GM18507 (cell line): ENCODE results near the gene POLR1E.

Experiments used
- DNase-seq: peaks from one replicate; pipeline ENCODE4 v3.0.0; 2011; ENCODE audit warnings: low read depth; ENCODE audit not compliant: insufficient read length; ENCODE audit errors: extremely low spot score
- FAIRE-seq: peaks from 2 replicates; lab custom pipeline; 2011; peaks lifted over from hg19 to GRCh38; lab: Jason Lieb, UNC

The POLR1E gene

GRCh38 chr9:37523916-37524315 is 38.2 kb downstream of the POLR1E start:
- no peak for DNase-seq
- FAIRE-seq, result no peak

GRCh38 chr9:37528652-37529471 is 43.1 kb downstream of the POLR1E start:
- FAIRE-seq (peak; percentile 87), DNase-seq (peak; percentile 50)

- peak; percentile 90 for FAIRE-seq
- peak; percentile 40 for DNase-seq
These were observed 46.0 kb downstream of the POLR1E start for GRCh38 chr9:37531699-37532098.

- DNase-seq (no peak), FAIRE-seq (no peak)
These were observed 48.7 kb downstream of the POLR1E start for GRCh38 chr9:37534412-37534811.

- DNase-seq (no peak), FAIRE-seq (no peak)
These were observed 49.2 kb downstream of the POLR1E start for GRCh38 chr9:37534901-37535300.

DNA sequence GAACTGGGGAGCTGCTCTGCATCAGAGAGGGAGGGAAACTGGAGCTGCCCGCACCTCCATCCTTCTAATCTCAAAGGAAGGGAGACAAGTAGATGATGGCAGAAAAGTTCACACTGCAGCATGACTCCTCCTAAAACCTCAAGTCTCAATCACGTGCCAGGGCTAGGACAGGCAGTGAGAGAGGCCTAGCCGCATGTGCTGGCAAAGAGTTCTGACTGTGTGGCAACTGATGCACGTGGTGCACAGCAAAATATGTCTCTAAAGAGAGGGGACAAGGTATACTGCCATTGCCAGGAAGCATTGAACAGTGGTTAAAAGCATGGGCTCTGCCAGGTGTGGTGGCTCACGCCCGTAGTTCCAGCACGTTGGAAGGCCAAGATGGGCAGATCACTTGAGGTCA is 52.4 kb downstream of the POLR1E start:
- FAIRE-seq (no peak), DNase-seq (no peak)

DNA sequence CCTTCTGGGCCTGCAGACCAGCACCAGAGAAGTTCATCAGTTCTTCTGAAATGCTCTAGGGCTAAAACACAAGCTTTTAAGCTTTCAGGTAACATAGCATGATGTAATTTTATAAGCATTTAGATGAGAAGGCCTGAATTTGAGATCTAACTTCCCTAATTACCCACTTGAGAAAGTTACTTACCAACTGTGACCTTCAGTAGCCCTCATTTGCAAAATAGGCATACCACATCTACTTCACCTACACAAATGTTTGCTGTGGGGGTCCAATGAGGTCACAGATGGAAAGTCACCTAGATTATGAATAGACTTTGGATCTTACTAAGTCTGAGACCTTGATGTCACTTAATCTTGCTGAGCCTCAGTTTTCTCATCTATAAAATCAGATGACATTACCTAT is 53.9 kb downstream of the POLR1E start:
- DNase-seq (no peak), FAIRE-seq (no peak)

DNA sequence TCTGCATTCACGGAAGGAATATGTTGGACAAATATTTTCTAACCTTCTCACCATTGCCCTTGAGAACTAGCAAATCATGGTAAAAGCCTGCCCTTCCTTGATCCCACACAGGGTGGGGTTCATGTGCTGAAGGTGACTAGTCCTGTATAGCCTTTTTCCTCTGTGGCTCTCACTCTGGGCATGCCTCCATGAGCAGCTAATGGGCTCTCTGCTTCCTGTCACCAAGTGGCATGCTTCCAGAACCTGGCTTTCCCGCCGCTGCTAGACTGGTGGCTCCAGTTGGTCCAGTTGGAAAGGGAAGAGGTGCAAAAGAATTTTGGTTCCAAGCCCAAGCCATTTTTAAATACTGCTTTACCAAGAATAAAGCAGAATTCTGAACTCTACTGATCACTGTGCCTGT is 54.9 kb downstream of the POLR1E start:
- FAIRE-seq (no peak), DNase-seq (no peak)

DNA sequence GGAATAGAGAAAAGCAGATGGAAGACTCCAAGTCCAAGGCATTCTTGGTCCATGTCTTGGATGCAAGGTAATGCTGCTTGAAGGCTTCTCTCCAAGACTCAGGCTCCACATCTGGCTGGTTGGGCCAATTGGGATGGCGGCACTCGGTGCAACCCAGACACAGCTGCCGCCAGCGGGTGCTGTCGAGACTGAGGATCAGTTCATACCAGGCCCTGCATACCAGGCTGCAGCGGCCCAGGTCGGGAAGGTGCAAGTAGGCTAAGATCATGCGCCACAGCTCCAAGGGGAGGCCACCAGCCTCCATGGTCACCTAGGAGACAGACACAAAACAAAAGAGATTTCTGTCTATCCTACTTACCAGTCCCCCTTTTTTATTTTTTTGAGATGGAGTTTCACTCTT is 55.7 kb downstream of the POLR1E start:
- FAIRE-seq, result no peak
- no peak for DNase-seq

GRCh38 chr9:37542488-37542887 is 56.7 kb downstream of the POLR1E start:
- DNase-seq (no peak), FAIRE-seq (no peak)

DNA sequence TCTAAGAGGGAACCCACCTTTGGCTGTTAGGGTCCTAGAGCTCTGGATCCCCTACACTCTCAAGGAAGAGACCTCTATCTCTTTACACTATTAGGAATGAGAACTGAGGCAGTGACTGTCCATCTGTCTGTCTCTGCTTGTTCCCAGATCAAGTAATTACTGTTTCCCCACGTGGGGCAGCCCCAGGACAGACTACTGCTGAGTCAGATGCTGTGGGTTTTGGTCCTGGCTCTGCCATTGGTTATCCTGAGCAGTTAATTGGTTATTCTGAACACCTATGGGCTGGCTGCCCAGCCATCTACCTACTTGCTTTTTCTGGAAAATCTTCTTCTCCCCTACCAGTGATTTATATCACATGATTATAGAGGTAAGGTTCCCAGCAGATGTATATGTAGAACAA is 57.1 kb downstream of the POLR1E start:
- no peak for DNase-seq
- no peak for FAIRE-seq

- DNase-seq, result no peak
- no peak for FAIRE-seq
These were observed 57.7 kb downstream of the POLR1E start for GRCh38 chr9:37543468-37543867.

DNA sequence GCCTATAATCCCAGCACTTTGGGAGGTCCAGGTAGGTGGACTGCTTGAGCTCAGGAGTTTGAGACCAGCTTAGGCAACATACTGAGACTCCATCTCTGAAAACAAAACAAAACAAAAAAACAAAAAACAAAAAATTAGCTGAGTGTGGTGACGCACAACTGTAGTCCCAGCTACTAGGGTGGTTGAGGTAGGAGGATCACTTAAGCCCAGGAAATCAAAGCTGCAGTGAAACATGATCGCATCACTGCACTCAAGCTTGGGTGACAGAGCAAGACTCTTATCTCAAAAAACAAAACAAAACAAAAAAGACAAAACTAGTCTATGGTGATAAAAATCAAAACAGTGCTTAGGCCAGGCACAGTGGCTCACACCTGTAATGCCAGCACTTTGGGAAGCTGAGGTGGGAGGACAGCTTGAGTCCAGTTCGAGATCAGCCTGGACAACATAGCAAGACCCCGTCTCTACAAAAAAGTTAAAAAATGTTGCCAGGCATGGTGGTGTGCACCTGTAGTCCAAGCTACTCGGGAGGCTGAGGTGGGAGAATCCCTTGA is 61.7 kb downstream of the POLR1E start:
- DNase-seq (no peak), FAIRE-seq (no peak)

DNA sequence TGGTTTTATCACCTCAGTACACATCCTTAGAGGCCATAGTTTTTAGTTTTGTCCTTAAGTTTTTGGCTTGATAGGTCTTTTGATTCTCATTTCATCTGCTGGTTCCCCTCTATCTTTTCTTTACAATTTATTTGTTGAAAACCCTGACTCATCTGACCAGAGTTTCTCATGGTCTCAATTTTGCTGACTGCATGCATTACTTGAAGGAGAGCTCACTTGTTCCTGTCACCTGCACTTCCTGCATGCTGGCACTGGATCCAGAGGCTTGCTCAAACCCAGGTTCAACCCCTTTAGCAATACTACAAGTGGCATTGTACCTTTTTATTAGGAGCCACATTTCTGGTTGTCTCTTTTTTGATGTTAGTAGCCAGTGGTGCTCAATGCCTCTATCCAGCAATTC is 63.8 kb downstream of the POLR1E start:
- FAIRE-seq, result no peak
- DNase-seq, result no peak

GRCh38 chr9:37550781-37551180 is 65.0 kb downstream of the POLR1E start:
- no peak for FAIRE-seq
- DNase-seq, result no peak

DNA sequence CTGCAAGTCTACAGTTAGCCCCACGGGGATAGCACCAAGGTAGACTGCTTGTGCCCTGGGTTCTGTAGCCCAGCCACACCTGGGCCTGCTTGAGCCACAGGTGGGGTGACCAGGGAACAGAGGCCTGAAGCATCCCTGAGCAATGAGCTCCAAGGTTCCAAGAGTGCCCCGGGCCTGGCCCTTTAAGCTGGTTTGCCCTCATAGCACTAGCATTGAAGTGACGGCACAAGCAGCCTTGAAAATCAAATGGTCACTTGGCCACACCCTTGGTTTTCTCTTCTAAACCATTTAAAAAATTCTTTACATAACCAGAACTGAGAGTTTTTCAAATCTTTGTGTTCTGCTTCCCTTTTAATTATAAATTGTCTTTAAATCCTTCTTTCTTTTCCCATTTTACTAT is 65.7 kb downstream of the POLR1E start:
- DNase-seq (no peak), FAIRE-seq (no peak)

DNA sequence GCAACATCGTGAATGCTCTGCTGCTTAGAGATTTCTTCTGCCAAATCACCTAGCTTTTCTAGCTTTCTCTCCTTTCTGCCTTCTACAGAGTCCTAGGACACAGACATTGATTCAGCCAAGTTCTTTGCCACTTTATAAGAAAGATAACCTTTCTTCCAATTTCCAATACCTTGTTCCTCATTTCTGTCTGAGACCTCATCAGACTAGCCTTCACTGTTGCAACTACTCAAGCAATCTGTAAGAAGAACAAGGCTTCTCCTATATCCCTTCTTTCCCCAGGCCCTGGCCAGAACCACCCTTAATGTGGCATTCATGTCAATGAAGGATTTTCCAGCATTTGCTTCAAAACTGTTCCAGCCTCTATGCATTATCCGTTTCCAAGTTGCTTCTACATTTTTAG is 66.1 kb downstream of the POLR1E start:
- FAIRE-seq (no peak), DNase-seq (no peak)
